Measurements from ENCODE around the gene BORCS5. TPM values are rescaled to one million over a fixed set of nuclear protein-coding genes. Genes with fewer than 3 reads are reported as not detected.

Gene BORCS5
- total and polyA plus RNA-seq, 12 donors: 3.6 to 30.1 (median 10.6) TPM

- intact Hi-C loops (cut with DNase I): loop anchor here in 1 of 2 donors (5.0 to 10.0 kb wide), 2 partner anchors 291 to 753 kb away; no protein-coding TSS in a partner anchor
- Histone ChIP-seq H3K27me3 (no peaks in the 10 kb centered on the region), H3K9me3 (replicated peaks in 1 of 3) (no peaks in the 10 kb centered on the region), H3K36me3 (replicated peaks in 1 of 2) (no peaks in the 10 kb centered on the region), H3K4me1 (replicated peaks in 1 of 2) (no peaks in the 10 kb centered on the region), H3K27ac (no peak overlapping the region), H3K4me3 (no peak overlapping the region)
- WGBS, 4 donors: 0 to 4% (median 0%) methylated on average over 1 of the region's 1 CpG
- peak in 2 of 7 donors; percentile 13 to 33 for DNase-seq
- TF ChIP-seq, protein P1, sequence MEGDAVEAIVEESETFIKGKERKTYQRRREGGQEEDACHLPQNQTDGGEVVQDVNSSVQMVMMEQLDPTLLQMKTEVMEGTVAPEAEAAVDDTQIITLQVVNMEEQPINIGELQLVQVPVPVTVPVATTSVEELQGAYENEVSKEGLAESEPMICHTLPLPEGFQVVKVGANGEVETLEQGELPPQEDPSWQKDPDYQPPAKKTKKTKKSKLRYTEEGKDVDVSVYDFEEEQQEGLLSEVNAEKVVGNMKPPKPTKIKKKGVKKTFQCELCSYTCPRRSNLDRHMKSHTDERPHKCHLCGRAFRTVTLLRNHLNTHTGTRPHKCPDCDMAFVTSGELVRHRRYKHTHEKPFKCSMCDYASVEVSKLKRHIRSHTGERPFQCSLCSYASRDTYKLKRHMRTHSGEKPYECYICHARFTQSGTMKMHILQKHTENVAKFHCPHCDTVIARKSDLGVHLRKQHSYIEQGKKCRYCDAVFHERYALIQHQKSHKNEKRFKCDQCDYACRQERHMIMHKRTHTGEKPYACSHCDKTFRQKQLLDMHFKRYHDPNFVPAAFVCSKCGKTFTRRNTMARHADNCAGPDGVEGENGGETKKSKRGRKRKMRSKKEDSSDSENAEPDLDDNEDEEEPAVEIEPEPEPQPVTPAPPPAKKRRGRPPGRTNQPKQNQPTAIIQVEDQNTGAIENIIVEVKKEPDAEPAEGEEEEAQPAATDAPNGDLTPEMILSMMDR (IDR thresholded peaks at IDR 0.05): peak; percentile 47 to 75 (median 72)
- no peak for TF ChIP-seq POLR2A (IDR thresholded peaks at IDR 0.05)
These were observed 29.1 kb upstream of the BORCS5 start for GRCh38 chr12:12327802-12328201.

DNA sequence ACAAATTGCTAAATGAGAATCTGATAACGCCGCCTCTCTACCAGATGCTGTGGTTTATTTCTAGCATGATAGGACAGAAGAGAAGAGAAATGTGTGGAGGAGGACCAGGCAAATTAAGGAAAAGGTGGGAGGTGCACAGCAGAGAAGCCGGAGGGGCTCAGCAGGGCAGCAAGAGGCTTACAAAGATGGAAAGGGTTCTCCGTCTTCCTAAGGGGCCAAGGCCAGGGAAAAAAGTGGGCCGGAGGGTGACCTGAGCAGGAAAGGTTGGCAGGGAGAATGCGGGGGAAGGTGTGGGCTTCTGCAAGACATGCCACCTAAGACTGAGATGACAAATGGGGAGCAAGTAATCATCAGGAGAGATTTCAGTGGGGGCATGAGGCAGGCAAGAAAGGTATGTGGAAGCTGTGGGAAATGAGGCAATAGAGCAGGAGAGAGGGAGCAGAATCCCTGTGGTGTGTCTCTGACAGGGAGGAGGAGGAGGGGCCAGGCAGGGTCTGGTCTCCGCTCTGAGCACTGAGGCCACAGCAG is 25.6 kb upstream of the BORCS5 start:
- H3K36me3 ChIP-seq (replicated peaks in 1 of 2): no peaks in the 10 kb centered on the region
- peaks cover 0 to 12% of the 10 kb centered on the region in 2 donors for H3K4me1 ChIP-seq (replicated peaks in 1 of 2)
- intact Hi-C loops (cut with DNase I): loop anchor here (5.0 to 10.0 kb wide), 2 partner anchors 249 to 257 kb away; partner anchors contain the start of gene BCL2L14 (in 1 of the 2)
- no peak for DNase-seq
- no peak overlapping the region for H3K27ac ChIP-seq
- no peaks in the 10 kb centered on the region for H3K27me3 ChIP-seq
- H3K9me3 ChIP-seq (replicated peaks in 1 of 3): no peaks in the 10 kb centered on the region
- 78 to 93% (median 85%) methylated on average over 7 of the region's 7 CpGs for WGBS, 4 donors
- H3K4me3 ChIP-seq: no peak overlapping the region
- TF ChIP-seq, protein P1 (IDR thresholded peaks at IDR 0.05): no peak
- TF ChIP-seq POLR2A (IDR thresholded peaks at IDR 0.05): no peak

GRCh38 chr12:12331896-12332295 is 25.0 kb upstream of the BORCS5 start:
- TF ChIP-seq POLR2A (IDR thresholded peaks at IDR 0.05): no peak
- TF ChIP-seq, protein P1 (IDR thresholded peaks at IDR 0.05): no peak
- Histone ChIP-seq H3K4me1 (replicated peaks in 1 of 2) (peaks cover 0 to 12% of the 10 kb centered on the region in 2 donors), H3K9me3 (replicated peaks in 1 of 3) (no peaks in the 10 kb centered on the region), H3K27me3 (no peaks in the 10 kb centered on the region), H3K27ac (no peak overlapping the region), H3K36me3 (replicated peaks in 1 of 2) (no peaks in the 10 kb centered on the region), H3K4me3 (no peak overlapping the region)
- WGBS, 4 donors: 82 to 100% (median 90%) methylated on average over 1 of the region's 1 CpG
- no peak for DNase-seq
- intact Hi-C loops (cut with DNase I): loop anchor here (5.0 to 10.0 kb wide), 2 partner anchors 250 to 257 kb away; partner anchors contain the start of gene BCL2L14 (in 1 of the 2)

DNA sequence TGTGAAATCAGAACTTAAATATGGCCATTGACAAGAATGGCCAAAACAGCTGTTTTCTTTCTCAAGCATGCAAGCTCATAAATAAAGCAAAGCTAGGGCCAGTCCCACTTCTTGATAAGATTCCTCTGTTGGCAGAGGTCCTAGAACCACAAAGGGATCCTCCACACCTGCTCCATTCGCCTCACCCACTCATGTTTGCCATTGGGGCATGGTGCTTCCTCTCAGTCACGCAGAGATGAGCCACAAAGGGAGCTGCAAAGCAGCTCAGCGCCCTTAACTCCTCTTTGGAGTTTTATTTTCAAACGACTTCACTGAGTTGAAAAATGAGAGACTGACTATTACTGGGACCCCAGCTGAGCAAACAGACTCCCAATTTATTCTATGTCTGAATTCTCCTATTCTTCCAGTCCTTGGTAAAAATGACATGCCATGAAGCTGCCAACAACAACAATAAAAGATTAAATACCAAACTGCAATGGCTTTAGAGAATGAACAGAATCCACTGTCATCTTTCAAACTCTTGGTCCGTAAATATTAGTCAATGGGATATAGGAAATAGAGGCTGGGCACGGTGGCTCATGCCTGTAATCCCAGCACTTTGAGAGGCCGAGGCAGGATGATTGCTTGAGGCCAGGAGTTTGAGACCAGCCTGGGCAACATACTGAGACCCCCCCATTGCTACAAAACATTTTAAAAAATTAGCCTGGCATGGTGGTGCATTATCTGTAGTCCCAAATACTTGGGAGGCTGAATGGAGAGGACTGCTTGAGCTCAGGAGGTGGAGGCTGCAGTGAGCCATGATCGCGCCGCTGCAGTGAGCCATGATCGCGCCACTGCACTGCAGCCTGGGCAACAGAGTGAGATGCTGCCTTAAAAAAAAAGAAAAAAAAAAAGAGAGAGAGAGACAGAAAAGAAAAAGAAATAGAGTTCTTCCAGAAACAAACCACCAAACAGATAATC is 23.2 kb upstream of the BORCS5 start:
- intact Hi-C loops (cut with DNase I): loop anchor here (5.0 to 10.0 kb wide), 2 partner anchors 251 to 259 kb away; partner anchors contain the start of gene BCL2L14 (in 1 of the 2)
- Histone ChIP-seq H3K27me3 (no peaks in the 10 kb centered on the region), H3K4me1 (replicated peaks in 1 of 2) (peaks cover 0 to 12% of the 10 kb centered on the region in 2 donors), H3K4me3 (no peak overlapping the region), H3K27ac (no peak overlapping the region), H3K9me3 (replicated peaks in 1 of 3) (no peaks in the 10 kb centered on the region), H3K36me3 (replicated peaks in 1 of 2) (no peaks in the 10 kb centered on the region)
- 69 to 77% (median 73%) methylated on average over 12 of the region's 12 CpGs for WGBS, 4 donors
- DNase-seq: peak in 2 of 7 donors; percentile 20 to 49
- no peak for TF ChIP-seq POLR2A (IDR thresholded peaks at IDR 0.05)
- TF ChIP-seq, protein P1 (IDR thresholded peaks at IDR 0.05): no peak
